Measurements from ENCODE around the gene CLCN7.

DNA sequence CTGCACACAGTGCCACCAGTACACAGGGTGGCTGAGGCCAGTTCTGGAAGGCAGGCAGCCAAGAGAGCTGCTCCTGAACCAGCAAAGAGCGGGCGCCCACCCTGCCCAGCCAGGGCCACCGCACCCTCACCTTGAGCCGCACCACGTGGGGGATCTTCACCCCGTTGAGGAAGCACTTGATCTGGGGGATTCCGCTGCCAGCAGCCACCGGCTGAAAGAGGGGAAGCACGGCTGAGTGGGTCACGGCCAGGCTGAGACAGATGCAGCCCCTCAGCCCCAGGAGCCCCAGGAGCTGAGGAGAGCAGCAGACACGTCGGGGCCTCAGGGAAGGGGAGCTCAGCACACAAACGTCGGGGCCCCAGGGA, 15.9 kb downstream of the CLCN7 start:
- TF ChIP-seq CTCF (IDR thresholded peaks at IDR 0.05) (no peak), ZFX (IDR thresholded peaks at IDR 0.05; ENCODE audit: borderline replicate concordance) (no peak)
